HepG2 (cell line): Measurements from ENCODE around the gene SMARCA4. TPM values are rescaled to one million over a fixed set of nuclear protein-coding genes. Genes with fewer than 3 reads are reported as not detected.

Experiments
- ATAC-seq: fragments of 200-7000 bp; cut with Tn5 transposase; 3 replicates; pipeline ENCODE4 v1.9.1; 2020; ENCODE audit warnings: mild to moderate bottlenecking, moderate library complexity
- BruUV-seq: library from RNA; stranded (reverse); fragments of 400-500 nt; replicated peaks from 2 replicates; lab custom pipeline; 2021; lab: Mats Ljungman, UMichigan
- CTCF ChIA-PET: fragments of 300-600 bp; formaldehyde crosslinking; extraction: SDS; loops from one replicate; lab custom pipeline; 2021; ENCODE audit warnings: low total read pairs, inconsistent platforms, low intra/inter-chr PET ratio; lab: Yijun Ruan, JAX
- POLR2A ChIA-PET: fragments of 350-600 bp; sonication (Branson Sonifier 250); formaldehyde crosslinking; loops from one replicate; lab custom pipeline; 2020; ENCODE audit warnings: antibody characterized with exemption, inconsistent platforms; lab: Yijun Ruan, JAX
- DNase-seq: peaks from one replicate; pipeline ENCODE4 v3.0.0-alpha.2; 2015; ENCODE audit warnings: low spot score
- FAIRE-seq: peaks from 3 replicates; lab custom pipeline; 2011; peaks lifted over from hg19 to GRCh38; lab: Jason Lieb, UNC
- H2AFZ ChIP-seq: one replicate; pipeline ENCODE4 v1.6.1; 2011; ENCODE audit warnings: low read length, inconsistent platforms
- H3K27ac ChIP-seq: fragments of 300-600 bp; 3 replicates; pipeline ENCODE4 v1.8.0; 2011; ENCODE audit warnings: mixed run types, mild to moderate bottlenecking, mixed read lengths, low read length, inconsistent platforms; ENCODE audit not compliant: insufficient read depth; ENCODE audit errors: extremely low read length
- H3K27me3 ChIP-seq, 2 experiments: fragments of 200-600 bp in 1 of 2; 2 replicates in 1 of 2; 3 replicates in 1 of 2; pipeline versions ENCODE4 v1.6.0 to v1.8.0; 2011; ENCODE audit warnings: low read length in 2 of 2, mild to moderate bottlenecking in 2 of 2, moderate library complexity in 2 of 2, inconsistent platforms in 1 of 2; ENCODE audit not compliant: insufficient read depth in 2 of 2, control insufficient read depth in 1 of 2
- H3K36me3 ChIP-seq, 2 experiments: fragments of 200-600 bp in 1 of 2; replicated peaks in 1 of 2; 2 replicates in 1 of 2; 3 replicates in 1 of 2; pipeline versions ENCODE4 v1.5.1 to v1.8.0; 2011; ENCODE audit warnings: low read length in 2 of 2, inconsistent platforms in 1 of 2; ENCODE audit not compliant: insufficient read depth in 2 of 2, control insufficient read depth in 1 of 2
- H3K4me1 ChIP-seq: 2 replicates; pipeline ENCODE4 v1.5.1; 2012; ENCODE audit warnings: low read length, inconsistent platforms; ENCODE audit not compliant: insufficient read depth
- H3K4me2 ChIP-seq: 2 replicates; pipeline ENCODE4 v1.6.0; 2011; ENCODE audit warnings: low read depth, low read length, inconsistent platforms
- H3K4me3 ChIP-seq, 3 experiments: fragments of 200-600 bp in 1 of 3; sonication (generic), shearing (Covaris generic) in 1 of 3; replicated peaks in 1 of 3; 2 replicates each; pipeline ENCODE4 v1.5.1; 2011 to 2016; ENCODE audit warnings: low read length in 3 of 3, inconsistent platforms in 2 of 3, low read depth in 2 of 3, mild to moderate bottlenecking in 2 of 3, control low read depth in 1 of 3, mixed read lengths in 1 of 3; ENCODE audit not compliant: insufficient read depth in 1 of 3
- H3K79me2 ChIP-seq: one replicate; pipeline ENCODE4 v1.6.1; 2011; ENCODE audit warnings: low read length, inconsistent platforms; ENCODE audit not compliant: insufficient read depth
- H3K9ac ChIP-seq: 2 replicates; pipeline ENCODE4 v1.6.0; 2011; ENCODE audit warnings: mild to moderate bottlenecking, low read depth, low read length, inconsistent platforms; ENCODE audit not compliant: insufficient read depth
- H3K9me3 ChIP-seq: 2 replicates; pipeline ENCODE4 v1.5.1; 2012; ENCODE audit warnings: mild to moderate bottlenecking, low read length
- H4K20me1 ChIP-seq: 2 replicates; pipeline ENCODE4 v1.6.0; 2011; ENCODE audit warnings: inconsistent platforms, mild to moderate bottlenecking, low read length, moderate library complexity; ENCODE audit not compliant: insufficient read depth
- CHCHD3 ChIP-seq: sonication (generic); formaldehyde crosslinking; IDR thresholded peaks from 2 replicates; pipeline ENCODE4 v1.8.0; 2022; ENCODE audit warnings: mild to moderate bottlenecking, missing genetic modification reagents, moderate library complexity
- GTF3A ChIP-seq: sonication (generic); formaldehyde crosslinking; conservative IDR thresholded peaks from 2 replicates; pipeline ENCODE4 v1.4.0; 2020; ENCODE audit warnings: mild to moderate bottlenecking, missing genetic modification reagents
- HMG20A ChIP-seq: IDR thresholded peaks from 2 replicates; pipeline ENCODE4 v1.6.1; 2016; ENCODE audit warnings: borderline replicate concordance
- HMGA1 ChIP-seq: sonication (generic); formaldehyde crosslinking; conservative IDR thresholded peaks from 2 replicates; pipeline ENCODE4 v1.4.0; 2020; ENCODE audit warnings: missing genetic modification reagents
- STAT6 ChIP-seq: sonication (generic); formaldehyde crosslinking; IDR thresholded peaks from 2 replicates; pipeline ENCODE4 v1.4.0; 2020; ENCODE audit warnings: missing genetic modification reagents, mild to moderate bottlenecking, borderline replicate concordance
- TAF1 ChIP-seq: sonication (generic); formaldehyde crosslinking; IDR thresholded peaks from 2 replicates; pipeline ENCODE4 v1.4.0; 2020; ENCODE audit warnings: missing genetic modification reagents
- ZNF746 ChIP-seq: sonication (generic); formaldehyde crosslinking; IDR thresholded peaks from 2 replicates; pipeline ENCODE4 v1.8.0; 2022; ENCODE audit warnings: mild to moderate bottlenecking, missing genetic modification reagents
- WGBS: methylation state at CpG from one replicate; pipeline ENCODE4 v1.1.6; 2017; ENCODE audit warnings: low lambda C conversion rate; 5-methylcytosine and 5-hydroxymethylcytosine counted together
- in situ Hi-C: cut with HindIII; loops from 2 replicates; pipeline ENCODE4 v1.10.0; 2017; ENCODE audit warnings: low pct_unique_long_range_greater_than_20kb; ENCODE audit not compliant: extremely low pct_ligation_motif_present
- intact Hi-C: fragments of 100-400 bp; cut with micrococcal nuclease; formaldehyde crosslinking; loops from one replicate; pipeline ENCODE4 v1.10.0; 2022; ENCODE audit not compliant: unreplicated experiment
- polyA plus RNA-seq, 8 experiments: library from polyadenylated mRNA; depleted of rRNA in 3 of 8; stranded (reverse) in 7 of 8; unstranded in 1 of 8; fragments of >200 nt; fragmentation: Illumina TruSeq in 4 of 8; extraction: Trizol in 4 of 8; gene quantifications; 2 replicates each; pipeline versions ENCODE4 v1.2.1 to v1.2.3, GENCODE V29; 2011 to 2016; ENCODE audit warnings: low read depth in 4 of 8, missing spikeins in 1 of 8, mixed read lengths in 1 of 8; ENCODE audit not compliant: insufficient read depth in 1 of 8
- total RNA-seq, 5 experiments: library from RNA; depleted of rRNA; stranded (reverse); fragments of >200 nt; fragmentation: Illumina TruSeq; extraction: Trizol; gene quantifications; 2 replicates each; pipeline ENCODE4 v1.2.3, GENCODE V29; 2016; ENCODE audit warnings: low read depth in 1 of 5
- TF ChIP-seq, protein P1 (sequence below): sonication (generic); formaldehyde crosslinking; IDR thresholded peaks from 2 replicates; pipeline ENCODE4 v1.5.1; 2020; ENCODE audit warnings: mild to moderate bottlenecking, missing genetic modification reagents, moderate library complexity

Gene SMARCA4
- total and polyA plus RNA-seq, 2 of the 13 experiments (the other 11 are each of a cell fraction or from before 2014, with no cell fraction given): 25.4 to 45.9 TPM

DNA sequence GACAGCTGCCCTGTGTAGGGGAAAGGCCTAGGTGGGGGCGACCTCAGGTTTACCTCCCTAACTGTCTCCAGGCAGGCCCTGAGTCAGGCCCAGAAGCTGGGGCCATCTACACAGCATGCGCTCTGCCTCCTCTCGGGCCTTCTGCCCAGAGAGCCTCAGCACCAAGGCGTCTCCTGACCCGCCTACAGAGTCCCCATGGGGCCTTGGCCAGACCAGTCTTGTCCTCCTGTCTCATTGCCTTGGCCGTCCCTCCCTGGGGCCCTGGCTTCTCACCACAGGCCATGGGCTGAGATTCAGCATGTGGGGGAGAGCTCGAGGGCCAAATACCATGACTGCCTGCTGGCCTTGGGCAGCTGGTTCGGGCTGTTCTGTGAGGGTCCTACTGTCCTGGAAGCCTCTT is 59.0 kb downstream of the SMARCA4 start:
- FAIRE-seq (no peak), DNase-seq (no peak)
- Histone ChIP-seq H3K9ac (no peak overlapping the region), H3K27me3 (no peaks in the 10 kb centered on the region), H3K4me2 (no peak overlapping the region), H4K20me1 (no peaks in the 10 kb centered on the region), H3K4me3 (no peak overlapping the region), H2AFZ (no peak overlapping the region), H3K36me3 (peaks cover 53 to 87% of the 10 kb centered on the region in 2 experiments; a peak in 4 of 5 replicates), H3K4me1 (no peaks in the 10 kb centered on the region), H3K79me2 (no peaks in the 10 kb centered on the region), H3K27ac (no peak overlapping the region)
- no CpG with 5 or more reads among the region's 8 CpGs for WGBS
- intact Hi-C loops (no loop called here), in situ Hi-C loops (loop anchor here (10.0 kb wide), 1 partner anchor 85 kb away; no protein-coding TSS in a partner anchor)
- no TSS peak for BruUV-seq
- CTCF ChIA-PET: no interaction called here
- no peak for TF ChIP-seq ZNF746 (CRISPR knock-in tag)
- no peak for TF ChIP-seq GTF3A (CRISPR knock-in tag)
- no peak for TF ChIP-seq STAT6
- no peak for TF ChIP-seq HMGA1
- no peak for TF ChIP-seq CHCHD3
- TF ChIP-seq TAF1 (CRISPR knock-in tag): no peak
- no peak for TF ChIP-seq HMG20A (CRISPR knock-in tag)
- TF ChIP-seq, protein P1, sequence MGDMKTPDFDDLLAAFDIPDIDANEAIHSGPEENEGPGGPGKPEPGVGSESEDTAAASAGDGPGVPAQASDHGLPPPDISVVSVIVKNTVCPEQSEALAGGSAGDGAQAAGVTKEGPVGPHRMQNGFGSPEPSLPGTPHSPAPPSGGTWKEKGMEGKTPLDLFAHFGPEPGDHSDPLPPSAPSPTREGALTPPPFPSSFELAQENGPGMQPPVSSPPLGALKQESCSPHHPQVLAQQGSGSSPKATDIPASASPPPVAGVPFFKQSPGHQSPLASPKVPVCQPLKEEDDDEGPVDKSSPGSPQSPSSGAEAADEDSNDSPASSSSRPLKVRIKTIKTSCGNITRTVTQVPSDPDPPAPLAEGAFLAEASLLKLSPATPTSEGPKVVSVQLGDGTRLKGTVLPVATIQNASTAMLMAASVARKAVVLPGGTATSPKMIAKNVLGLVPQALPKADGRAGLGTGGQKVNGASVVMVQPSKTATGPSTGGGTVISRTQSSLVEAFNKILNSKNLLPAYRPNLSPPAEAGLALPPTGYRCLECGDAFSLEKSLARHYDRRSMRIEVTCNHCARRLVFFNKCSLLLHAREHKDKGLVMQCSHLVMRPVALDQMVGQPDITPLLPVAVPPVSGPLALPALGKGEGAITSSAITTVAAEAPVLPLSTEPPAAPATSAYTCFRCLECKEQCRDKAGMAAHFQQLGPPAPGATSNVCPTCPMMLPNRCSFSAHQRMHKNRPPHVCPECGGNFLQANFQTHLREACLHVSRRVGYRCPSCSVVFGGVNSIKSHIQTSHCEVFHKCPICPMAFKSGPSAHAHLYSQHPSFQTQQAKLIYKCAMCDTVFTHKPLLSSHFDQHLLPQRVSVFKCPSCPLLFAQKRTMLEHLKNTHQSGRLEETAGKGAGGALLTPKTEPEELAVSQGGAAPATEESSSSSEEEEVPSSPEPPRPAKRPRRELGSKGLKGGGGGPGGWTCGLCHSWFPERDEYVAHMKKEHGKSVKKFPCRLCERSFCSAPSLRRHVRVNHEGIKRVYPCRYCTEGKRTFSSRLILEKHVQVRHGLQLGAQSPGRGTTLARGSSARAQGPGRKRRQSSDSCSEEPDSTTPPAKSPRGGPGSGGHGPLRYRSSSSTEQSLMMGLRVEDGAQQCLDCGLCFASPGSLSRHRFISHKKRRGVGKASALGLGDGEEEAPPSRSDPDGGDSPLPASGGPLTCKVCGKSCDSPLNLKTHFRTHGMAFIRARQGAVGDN (CRISPR knock-in tag): no peak
- TF ChIP-seq, all 625 proteins: peak for 0
- POLR2A ChIA-PET: no interaction called here
- H3K9me3 ChIP-seq: no peaks in the 10 kb centered on the region
- ATAC-seq: no peak
